ENCODE data around the gene IFIT2.
"Not testable (repeated sequence)": the region's sequence is repeated elsewhere in the genome, so short reads cannot be mapped to it uniquely, and the experiment has no call there.

IFIT2 gene

GRCh38 chr10:89283936-89284475, 17.8 kb upstream of the IFIT2 start:
- H3K4me1 ChIP-seq (ENCODE audit: insufficient read depth, low read length, poor library complexity, severe bottlenecking): no peaks in the 10 kb centered on the region
- H3K4me2 ChIP-seq (ENCODE audit: low read depth, low read length, poor library complexity, severe bottlenecking): no peak overlapping the region
- TF ChIP-seq, protein P1, sequence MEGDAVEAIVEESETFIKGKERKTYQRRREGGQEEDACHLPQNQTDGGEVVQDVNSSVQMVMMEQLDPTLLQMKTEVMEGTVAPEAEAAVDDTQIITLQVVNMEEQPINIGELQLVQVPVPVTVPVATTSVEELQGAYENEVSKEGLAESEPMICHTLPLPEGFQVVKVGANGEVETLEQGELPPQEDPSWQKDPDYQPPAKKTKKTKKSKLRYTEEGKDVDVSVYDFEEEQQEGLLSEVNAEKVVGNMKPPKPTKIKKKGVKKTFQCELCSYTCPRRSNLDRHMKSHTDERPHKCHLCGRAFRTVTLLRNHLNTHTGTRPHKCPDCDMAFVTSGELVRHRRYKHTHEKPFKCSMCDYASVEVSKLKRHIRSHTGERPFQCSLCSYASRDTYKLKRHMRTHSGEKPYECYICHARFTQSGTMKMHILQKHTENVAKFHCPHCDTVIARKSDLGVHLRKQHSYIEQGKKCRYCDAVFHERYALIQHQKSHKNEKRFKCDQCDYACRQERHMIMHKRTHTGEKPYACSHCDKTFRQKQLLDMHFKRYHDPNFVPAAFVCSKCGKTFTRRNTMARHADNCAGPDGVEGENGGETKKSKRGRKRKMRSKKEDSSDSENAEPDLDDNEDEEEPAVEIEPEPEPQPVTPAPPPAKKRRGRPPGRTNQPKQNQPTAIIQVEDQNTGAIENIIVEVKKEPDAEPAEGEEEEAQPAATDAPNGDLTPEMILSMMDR (conservative IDR thresholded peaks at IDR 0.05; ENCODE audit: low read length): no peak
- no peak for TF ChIP-seq EZH2phosphoT487 (IDR thresholded peaks at IDR 0.05; ENCODE audit: borderline replicate concordance)
- no peaks in the 10 kb centered on the region; the same call in 1 of the 2 replicates for H3K9me3 ChIP-seq (ENCODE audit: insufficient read depth, low read depth, low read length)
- H4K20me1 ChIP-seq (ENCODE audit: insufficient read depth, low read length, poor library complexity, severe bottlenecking): no peaks in the 10 kb centered on the region
- H3K36me3 ChIP-seq (ENCODE audit: insufficient read depth, low read length): no peaks in the 10 kb centered on the region
- H3K79me2 ChIP-seq (ENCODE audit: insufficient read depth, low read length): no peaks in the 10 kb centered on the region
- no peaks in the 10 kb centered on the region for H3K27me3 ChIP-seq (ENCODE audit: insufficient read depth, low read length, poor library complexity, severe bottlenecking)
- H3F3A ChIP-seq (ENCODE audit: low read depth): no peaks in the 10 kb centered on the region
- H3K9ac ChIP-seq (ENCODE audit: low read depth, low read length, poor library complexity, severe bottlenecking): no peak overlapping the region
- H3K4me3 ChIP-seq (ENCODE audit: low read length, poor library complexity, severe bottlenecking): no peak overlapping the region
- no peaks in the 10 kb centered on the region for H3K9me2 ChIP-seq (replicated peaks; ENCODE audit: low read depth, low read length)
- H2AFZ ChIP-seq (ENCODE audit: low read length): no peak overlapping the region

DNA sequence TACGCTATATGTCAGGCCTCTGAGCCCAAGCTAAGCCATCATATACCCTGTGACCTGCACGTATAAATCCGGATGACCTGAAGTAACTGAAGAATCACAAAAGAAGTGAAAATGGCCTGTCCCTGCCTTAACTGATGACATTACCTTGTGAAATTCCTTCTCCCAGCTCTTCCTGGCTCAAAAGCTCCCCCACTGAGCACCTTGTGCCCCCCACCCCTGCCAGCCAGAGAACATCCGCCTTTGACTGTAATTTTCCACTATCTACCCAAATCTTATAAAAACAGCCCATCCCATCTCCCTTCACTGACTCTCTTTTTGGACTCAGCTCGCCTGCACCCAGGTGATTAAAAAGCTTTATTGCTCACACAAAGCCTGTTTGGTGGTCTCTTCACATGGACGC, 17.1 kb upstream of the IFIT2 start:
- H3K4me3 ChIP-seq (ENCODE audit: low read length, poor library complexity, severe bottlenecking); H3K4me2 ChIP-seq (ENCODE audit: low read depth, low read length, poor library complexity, severe bottlenecking); H2AFZ ChIP-seq (ENCODE audit: low read length); H3K9me2 ChIP-seq (replicated peaks; ENCODE audit: low read depth, low read length); H3K79me2 ChIP-seq (ENCODE audit: insufficient read depth, low read length); H4K20me1 ChIP-seq (ENCODE audit: insufficient read depth, low read length, poor library complexity, severe bottlenecking); H3F3A ChIP-seq (ENCODE audit: low read depth); H3K9ac ChIP-seq (ENCODE audit: low read depth, low read length, poor library complexity, severe bottlenecking); H3K4me1 ChIP-seq (ENCODE audit: insufficient read depth, low read length, poor library complexity, severe bottlenecking); H3K9me3 ChIP-seq (ENCODE audit: insufficient read depth, low read depth, low read length); H3K36me3 ChIP-seq (ENCODE audit: insufficient read depth, low read length); H3K27me3 ChIP-seq (ENCODE audit: insufficient read depth, low read length, poor library complexity, severe bottlenecking): not testable (repeated sequence)

GRCh38 chr10:89285303-89285702, 16.5 kb upstream of the IFIT2 start:
- not testable (repeated sequence) for H2AFZ ChIP-seq (ENCODE audit: low read length); H3F3A ChIP-seq (ENCODE audit: low read depth); H3K79me2 ChIP-seq (ENCODE audit: insufficient read depth, low read length); H4K20me1 ChIP-seq (ENCODE audit: insufficient read depth, low read length, poor library complexity, severe bottlenecking); H3K9me3 ChIP-seq (ENCODE audit: insufficient read depth, low read depth, low read length); H3K9ac ChIP-seq (ENCODE audit: low read depth, low read length, poor library complexity, severe bottlenecking); H3K36me3 ChIP-seq (ENCODE audit: insufficient read depth, low read length); H3K27me3 ChIP-seq (ENCODE audit: insufficient read depth, low read length, poor library complexity, severe bottlenecking); H3K4me2 ChIP-seq (ENCODE audit: low read depth, low read length, poor library complexity, severe bottlenecking); H3K9me2 ChIP-seq (replicated peaks; ENCODE audit: low read depth, low read length); H3K4me3 ChIP-seq (ENCODE audit: low read length, poor library complexity, severe bottlenecking); H3K4me1 ChIP-seq (ENCODE audit: insufficient read depth, low read length, poor library complexity, severe bottlenecking)

DNA sequence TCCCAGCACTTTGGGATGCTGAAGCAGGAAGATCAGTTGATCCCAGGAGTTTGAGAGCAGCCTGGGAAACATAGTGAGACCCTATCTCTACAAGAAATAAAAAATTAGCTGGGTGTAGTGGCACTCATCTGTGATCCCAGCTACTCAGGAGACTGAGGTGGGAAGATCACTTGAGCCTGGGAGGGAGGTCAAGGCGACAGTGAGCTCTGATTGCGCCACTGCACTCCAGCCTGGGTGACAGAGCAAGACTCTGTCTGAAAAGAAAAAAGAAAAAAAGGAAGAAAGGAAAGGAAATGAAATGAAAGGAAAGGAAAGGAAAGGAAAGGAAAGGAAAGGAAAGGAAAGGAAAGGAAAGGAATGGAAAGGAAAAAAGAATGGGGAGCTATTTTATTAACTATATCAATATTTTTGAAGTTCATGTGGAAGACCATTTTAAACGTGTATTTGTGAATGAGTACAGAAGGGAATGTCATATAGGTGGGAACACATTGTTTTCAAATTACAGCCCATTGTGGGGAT, 7.1 kb upstream of the IFIT2 start:
- no peak for TF ChIP-seq EZH2phosphoT487 (IDR thresholded peaks at IDR 0.05; ENCODE audit: borderline replicate concordance)
- TF ChIP-seq, protein P1 (conservative IDR thresholded peaks at IDR 0.05; ENCODE audit: low read length): no peak

More for the DNA sequence above, 7.1 kb upstream of the IFIT2 start:
- Histone ChIP-seq H4K20me1 (ENCODE audit: insufficient read depth, low read length, poor library complexity, severe bottlenecking) (no peaks in the 10 kb centered on the region), H3K4me1 (ENCODE audit: insufficient read depth, low read length, poor library complexity, severe bottlenecking) (no peaks in the 10 kb centered on the region), H3K9me2 (replicated peaks; ENCODE audit: low read depth, low read length) (no peaks in the 10 kb centered on the region), H3K27me3 (ENCODE audit: insufficient read depth, low read length, poor library complexity, severe bottlenecking) (no peaks in the 10 kb centered on the region), H3K79me2 (ENCODE audit: insufficient read depth, low read length) (no peaks in the 10 kb centered on the region), H2AFZ (ENCODE audit: low read length) (no peak overlapping the region), H3F3A (ENCODE audit: low read depth) (no peaks in the 10 kb centered on the region), H3K9ac (ENCODE audit: low read depth, low read length, poor library complexity, severe bottlenecking) (no peak overlapping the region), H3K9me3 (ENCODE audit: insufficient read depth, low read depth, low read length) (peaks cover 4% of the 10 kb centered on the region; the same call in 1 of the 2 replicates), H3K4me2 (ENCODE audit: low read depth, low read length, poor library complexity, severe bottlenecking) (no peak overlapping the region), H3K36me3 (ENCODE audit: insufficient read depth, low read length) (no peaks in the 10 kb centered on the region), H3K4me3 (ENCODE audit: low read length, poor library complexity, severe bottlenecking) (no peak overlapping the region)
